GM12865 (cell line): ENCODE data around the gene TSACC.
"Not testable (repeated sequence)": the region's sequence is repeated elsewhere in the genome, so short reads cannot be mapped to it uniquely, and the experiment has no call there.

Experiments
- DNase-seq: peaks from one replicate; pipeline ENCODE4 v3.0.0; 2010; ENCODE audit warnings: low read depth
- H3K4me3 ChIP-seq: 2 replicates; pipeline ENCODE4 v1.5.1; 2011; ENCODE audit warnings: mild to moderate bottlenecking, low read depth, low read length, control low read depth
- CTCF ChIP-seq: IDR thresholded peaks from 2 replicates; pipeline ENCODE4 v1.5.1; 2011; ENCODE audit warnings: low read length, control low read depth, low read depth, inconsistent platforms; ENCODE audit not compliant: insufficient read depth; ENCODE audit errors: missing control alignments

TSACC gene

GRCh38 chr1:156368157-156368658 lies 29.9 kb downstream of the TSACC start:
- DNase-seq, result no peak
- no peak for TF ChIP-seq CTCF
- no peak overlapping the region for H3K4me3 ChIP-seq

GRCh38 chr1:156368889-156369684 lies 30.8 kb downstream of the TSACC start, which contains the start of gene RHBG:
Gene RHBG (plus strand): TSS chr1:156369211. CDS start chr1:156369250, 39 bp downstream.
- DNase-seq, result no peak
- no peak for TF ChIP-seq CTCF
- H3K4me3 ChIP-seq, result no peak within 1 kb of the TSS

- not testable (repeated sequence) for DNase-seq, H3K4me3 ChIP-seq
Measured at GRCh38 chr1:156369685-156370286, 31.5 kb downstream of the TSACC start.

GRCh38 chr1:156371553-156372264 lies 33.4 kb downstream of the TSACC start:
- no peak for TF ChIP-seq CTCF
- DNase-seq, result no peak
- H3K4me3 ChIP-seq, result no peak overlapping the region

- no peak for DNase-seq
- TF ChIP-seq CTCF, result no peak
- H3K4me3 ChIP-seq, result no peak overlapping the region
Measured at GRCh38 chr1:156372265-156372586, 33.9 kb downstream of the TSACC start.

GRCh38 chr1:156372876-156373275 lies 34.5 kb downstream of the TSACC start:
- TF ChIP-seq CTCF, result no peak
- DNase-seq, result no peak
- no peak overlapping the region for H3K4me3 ChIP-seq

GRCh38 chr1:156373546-156373945 lies 35.2 kb downstream of the TSACC start:
- TF ChIP-seq CTCF, result no peak
- no peak for DNase-seq
- H3K4me3 ChIP-seq, result no peak overlapping the region
